Common myeloid progenitor, CD34-positive (primary cell): Measurements from ENCODE around the gene MAPK8IP2.
"Not testable (repeated sequence)": the region's sequence is repeated elsewhere in the genome, so short reads cannot be mapped to it uniquely, and the experiment has no call there.

Experiments
- CTCF ChIA-PET: fragments of 350-600 bp; sonication (Branson Sonifier 250); formaldehyde crosslinking; loops from one replicate; lab custom pipeline; 2021; ENCODE audit warnings: antibody characterized with exemption; lab: Charles Lee
- POLR2A ChIA-PET: fragments of 350-600 bp; sonication (Branson Sonifier 250); formaldehyde crosslinking; loops from one replicate; lab custom pipeline; 2021; ENCODE audit warnings: antibody characterized with exemption; lab: Charles Lee
- DNase-seq, 3 donors: peaks; one replicate each; pipeline versions ENCODE4 v3.0.0 to v3.0.0-alpha.2; 2013
- H3K27ac ChIP-seq, 2 experiments: 1 replicate in 1 of 2; 2 replicates in 1 of 2; pipeline ENCODE4 v1.7.0; 2013; ENCODE audit warnings: inconsistent platforms in 2 of 2, low read length in 2 of 2, mild to moderate bottlenecking in 2 of 2, low read depth in 1 of 2, moderate library complexity in 1 of 2; ENCODE audit not compliant: severe bottlenecking in 2 of 2, insufficient read depth in 1 of 2, poor library complexity in 1 of 2
- H3K27me3 ChIP-seq, 5 experiments: replicated peaks in 2 of 5; 1 replicate in 3 of 5; 2 replicates in 2 of 5; pipeline versions ENCODE4 v1.6.1 to v1.7.0; 2013; ENCODE audit warnings: low read length in 4 of 5, mild to moderate bottlenecking in 2 of 5, moderate library complexity in 2 of 5, inconsistent platforms in 1 of 5; ENCODE audit not compliant: insufficient read depth in 5 of 5, control insufficient read depth in 4 of 5
- H3K36me3 ChIP-seq, 4 experiments: 1 replicate in 2 of 4; 2 replicates in 2 of 4; pipeline versions ENCODE4 v1.6.1 to v1.7.0; 2013; ENCODE audit warnings: low read length in 3 of 4, control low read depth in 1 of 4, mild to moderate bottlenecking in 1 of 4; ENCODE audit not compliant: control insufficient read depth in 4 of 4, insufficient read depth in 4 of 4
- H3K4me1 ChIP-seq, 4 experiments: 1 replicate in 3 of 4; 2 replicates in 1 of 4; pipeline versions ENCODE4 v1.6.1 to v1.7.1; 2013; ENCODE audit warnings: low read length in 3 of 4, mild to moderate bottlenecking in 3 of 4, control low read depth in 1 of 4, inconsistent platforms in 1 of 4, moderate library complexity in 1 of 4; ENCODE audit not compliant: control insufficient read depth in 4 of 4, insufficient read depth in 4 of 4; ENCODE audit errors: control extremely low read depth in 1 of 4
- H3K4me3 ChIP-seq, 7 experiments: 1 replicate in 4 of 7; 2 replicates in 3 of 7; pipeline versions ENCODE4 v1.5.1 to v1.7.0; 2013; ENCODE audit warnings: mild to moderate bottlenecking in 7 of 7, low read length in 6 of 7, moderate library complexity in 6 of 7, inconsistent platforms in 2 of 7, low read depth in 2 of 7, control low read depth in 1 of 7; ENCODE audit not compliant: insufficient read depth in 4 of 7, control insufficient read depth in 1 of 7; ENCODE audit errors: extremely low read depth in 1 of 7
- H3K9me3 ChIP-seq, 5 experiments: 1 replicate in 4 of 5; 2 replicates in 1 of 5; pipeline versions ENCODE4 v1.6.1 to v1.7.1; 2013; ENCODE audit warnings: low read length in 4 of 5, mild to moderate bottlenecking in 2 of 5, inconsistent platforms in 1 of 5, low read depth in 1 of 5, moderate library complexity in 1 of 5; ENCODE audit not compliant: control insufficient read depth in 4 of 5, insufficient read depth in 2 of 5; ENCODE audit errors: control extremely low read depth in 1 of 5
- WGBS: methylation state at CpG from one replicate; pipeline ENCODE4 v1.1.5; 2013; ENCODE audit not compliant: insufficient coverage; 5-methylcytosine and 5-hydroxymethylcytosine counted together

MAPK8IP2 gene

DNA sequence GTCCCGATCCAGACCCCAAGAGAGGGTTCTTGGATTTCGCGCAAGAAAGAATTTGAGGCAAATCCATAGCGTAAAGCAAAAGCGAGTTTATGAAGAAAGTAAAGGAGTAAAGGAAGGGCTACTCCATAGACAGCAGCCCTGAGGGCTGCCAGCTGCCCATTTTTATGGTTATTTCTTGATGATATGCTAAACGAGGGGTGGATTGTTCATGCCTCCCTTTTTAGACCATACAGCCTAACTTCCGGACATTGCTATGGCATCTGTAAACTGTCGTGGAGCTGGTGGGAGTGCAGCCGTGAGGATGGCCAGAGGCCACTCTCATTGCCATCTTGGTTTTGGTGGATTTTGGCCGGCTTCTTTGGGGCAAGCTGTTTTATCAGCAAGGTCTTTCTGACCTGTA lies 52.7 kb downstream of the MAPK8IP2 start:
- H3K36me3 ChIP-seq, result no peaks in the 10 kb centered on the region
- H3K9me3 ChIP-seq, result peaks cover 0 to 5% (median 0%) of the 10 kb centered on the region in 5 experiments
- no peak for DNase-seq
- H3K4me3 ChIP-seq, result no peak overlapping the region
- H3K27me3 ChIP-seq, result no peaks in the 10 kb centered on the region
- POLR2A ChIA-PET, result no interaction called here
- 100% methylated on average over 9 of the region's 10 CpGs for WGBS
- H3K27ac ChIP-seq, result no peak overlapping the region
- peaks cover 0 to 16% (median 2%) of the 10 kb centered on the region in 4 experiments for H3K4me1 ChIP-seq
- CTCF ChIA-PET, result no interaction called here

DNA sequence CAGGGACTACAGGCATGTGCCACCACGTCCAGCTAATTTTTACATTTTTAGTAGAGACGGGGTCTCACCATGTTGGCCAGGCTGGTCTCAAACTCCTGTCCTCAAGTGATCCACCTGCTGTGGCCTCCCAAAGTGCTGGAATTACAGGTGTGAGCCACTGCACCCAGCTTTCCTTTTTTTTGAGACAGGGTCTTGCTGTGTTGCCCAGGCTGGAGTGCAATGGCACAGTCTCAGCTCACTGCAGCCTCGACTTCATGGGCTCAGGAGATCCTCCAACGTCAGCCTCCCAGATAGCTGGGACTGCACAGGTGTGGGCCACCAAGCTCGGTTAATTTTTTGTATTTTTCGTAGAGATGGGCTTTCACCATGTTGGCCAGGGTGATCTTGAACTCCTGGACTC lies 54.1 kb downstream of the MAPK8IP2 start:
- H3K27ac ChIP-seq, POLR2A ChIA-PET, H3K27me3 ChIP-seq, H3K36me3 ChIP-seq, DNase-seq, H3K9me3 ChIP-seq, H3K4me3 ChIP-seq: not testable (repeated sequence)
- 90% methylated on average over 6 of the region's 6 CpGs for WGBS
- H3K4me1 ChIP-seq, result peaks cover 0 to 16% (median 2%) of the 10 kb centered on the region in 4 experiments
- CTCF ChIA-PET, result interaction anchor here (1.0 kb wide), 1 partner anchor 15 kb away, joined by 3 read pairs; no protein-coding TSS in a partner anchor

DNA sequence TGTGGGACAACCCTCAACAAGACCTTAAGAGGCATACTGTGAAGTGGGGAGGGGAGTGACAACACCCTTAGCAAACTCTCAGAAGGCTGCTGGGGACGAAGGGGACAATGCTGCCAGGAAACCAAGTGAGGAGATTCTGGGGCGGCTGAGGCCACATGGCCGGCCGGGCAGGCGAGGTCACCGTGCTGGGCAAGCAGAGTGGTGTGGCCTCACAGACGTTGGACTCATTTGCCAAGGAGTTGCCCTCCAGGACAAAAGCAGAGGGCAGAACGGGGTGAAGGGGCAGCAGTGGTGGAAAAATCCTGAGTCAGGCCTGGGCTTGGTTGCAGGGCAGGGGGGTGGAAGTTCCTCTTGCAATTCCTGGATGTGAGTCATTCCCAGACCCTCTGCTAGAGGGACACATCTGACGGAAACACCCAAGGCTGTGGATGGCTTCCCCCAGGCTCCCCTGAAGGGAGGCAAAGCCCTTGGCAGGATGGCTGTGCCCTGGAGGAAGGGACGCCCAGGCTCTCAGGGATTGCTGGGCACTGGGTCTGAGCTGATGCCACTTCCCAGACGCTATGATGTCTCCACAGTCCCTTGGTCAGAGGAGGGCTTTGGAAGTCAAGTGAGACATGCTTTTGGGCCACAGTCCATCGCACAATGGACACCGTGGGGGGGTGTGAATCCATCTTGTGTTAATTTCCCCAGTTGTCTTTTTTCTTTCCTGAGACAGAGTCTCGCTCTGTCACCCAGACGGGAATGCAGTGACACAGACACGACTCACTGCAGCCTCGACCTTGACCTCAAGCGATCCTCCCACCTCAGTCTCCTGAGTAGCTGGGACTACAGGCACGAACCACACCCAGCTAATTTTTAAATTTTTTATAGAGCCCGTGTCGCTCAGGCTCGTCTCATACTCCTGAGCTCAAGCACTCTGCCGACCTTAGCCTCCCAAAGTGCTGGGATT lies 55.8 kb downstream of the MAPK8IP2 start:
- ChIA-PET POLR2A (interaction anchor here (0.6 kb wide), 1 partner anchor 32 kb away, joined by 3 read pairs; no protein-coding TSS in a partner anchor), CTCF (interaction anchor here (1.6 kb wide), 1 partner anchor 14 kb away, joined by 8 read pairs; no protein-coding TSS in a partner anchor)
- Histone ChIP-seq H3K27me3 (no peaks in the 10 kb centered on the region), H3K4me1 (peaks cover 0 to 16% (median 2%) of the 10 kb centered on the region in 4 experiments), H3K36me3 (no peaks in the 10 kb centered on the region), H3K4me3 (no peak overlapping the region), H3K9me3 (peaks cover 0 to 1% (median 0%) of the 10 kb centered on the region in 5 experiments), H3K27ac (no peak overlapping the region)
- DNase-seq, result peak in 1 of 3 donors; percentile 77
- WGBS, result 88% methylated on average over 18 of the region's 23 CpGs

DNA sequence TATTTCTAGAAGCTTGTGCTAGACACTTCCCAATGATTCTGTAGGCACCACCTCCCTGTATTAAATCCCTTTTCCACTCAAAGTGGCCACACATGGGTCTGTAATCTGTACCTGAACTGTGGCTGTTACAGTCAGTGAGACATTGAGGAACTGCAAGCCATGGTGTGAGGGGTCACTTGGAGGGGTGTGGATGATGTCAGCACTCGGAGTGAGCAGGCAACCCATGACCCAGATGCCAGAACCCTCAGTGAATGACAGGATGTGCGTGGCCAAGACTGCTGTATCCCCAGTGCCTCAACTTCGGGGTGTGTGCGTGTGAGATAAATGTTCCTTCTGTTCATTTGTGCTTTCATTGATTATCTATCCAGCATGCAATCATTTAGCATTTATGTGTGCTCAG lies 57.3 kb downstream of the MAPK8IP2 start:
- no CpG with 5 or more reads among the region's 4 CpGs for WGBS
- Histone ChIP-seq H3K27me3 (no peaks in the 10 kb centered on the region), H3K36me3 (no peaks in the 10 kb centered on the region), H3K4me1 (peaks cover 0 to 16% (median 2%) of the 10 kb centered on the region in 4 experiments), H3K4me3 (no peak overlapping the region), H3K27ac (no peak overlapping the region), H3K9me3 (peaks cover 0 to 1% (median 0%) of the 10 kb centered on the region in 5 experiments)
- ChIA-PET POLR2A (no interaction called here), CTCF (interaction anchor here (1.6 kb wide), 1 partner anchor 16 kb away, joined by 8 read pairs; no protein-coding TSS in a partner anchor)
- DNase-seq, result peak in 2 of 3 donors; percentile 44 to 48

DNA sequence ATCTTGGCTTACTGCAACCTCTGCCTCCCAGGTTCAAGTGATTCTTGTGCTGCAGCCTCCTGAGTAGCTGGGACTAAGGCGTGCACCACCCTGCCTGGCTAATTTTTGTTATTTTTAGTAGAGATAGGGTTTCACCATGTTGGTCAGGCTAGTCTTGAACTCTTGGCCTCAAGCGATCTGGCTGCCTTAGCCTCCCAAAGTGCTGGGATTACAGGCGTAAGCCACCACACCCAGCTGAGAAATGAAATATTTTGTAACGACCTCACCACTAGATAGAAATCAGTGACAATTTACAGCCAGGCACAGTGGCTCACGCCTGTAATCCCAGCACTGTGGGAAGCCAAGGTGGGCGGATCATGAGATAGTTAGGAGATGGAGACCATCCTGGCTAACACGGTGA lies 59.1 kb downstream of the MAPK8IP2 start:
- CTCF ChIA-PET, result interaction anchor here (0.7 kb wide), 1 partner anchor 38 kb away, joined by 3 read pairs; no protein-coding TSS in a partner anchor
- H3K27ac ChIP-seq, H3K36me3 ChIP-seq, H3K9me3 ChIP-seq, H3K4me3 ChIP-seq, DNase-seq, H3K27me3 ChIP-seq, POLR2A ChIA-PET: not testable (repeated sequence)
- H3K4me1 ChIP-seq, result peaks cover 0 to 16% (median 2%) of the 10 kb centered on the region in 4 experiments
- 96% methylated on average over 4 of the region's 7 CpGs for WGBS

DNA sequence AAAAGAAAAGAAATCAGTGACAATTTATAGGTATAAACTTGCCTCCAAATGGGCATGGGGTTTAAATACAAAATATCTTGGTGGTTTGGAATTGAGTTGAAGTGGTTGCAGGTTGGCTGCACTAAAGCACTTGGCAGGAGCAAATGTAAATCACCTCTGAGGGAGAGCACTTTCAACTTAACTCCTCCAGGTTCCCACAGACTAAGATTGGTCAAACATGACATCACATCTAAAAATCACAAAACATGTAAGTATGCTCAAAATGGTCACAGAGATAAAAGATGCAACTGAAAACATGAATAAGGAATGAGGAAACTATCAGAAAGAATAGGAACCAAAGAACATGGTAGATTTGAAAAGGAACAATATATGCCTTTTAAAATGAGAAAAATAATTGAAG lies 59.7 kb downstream of the MAPK8IP2 start:
- H3K36me3 ChIP-seq, result no peaks in the 10 kb centered on the region
- H3K27ac ChIP-seq, result no peak overlapping the region
- CTCF ChIA-PET, result interaction anchor here (1.8 kb wide), 1 partner anchor 19 kb away, joined by 6 read pairs; no protein-coding TSS in a partner anchor
- no peak overlapping the region for H3K4me3 ChIP-seq
- H3K9me3 ChIP-seq, result peaks cover 0 to 1% (median 0%) of the 10 kb centered on the region in 5 experiments
- POLR2A ChIA-PET, result no interaction called here
- no peak for DNase-seq
- no peaks in the 10 kb centered on the region for H3K27me3 ChIP-seq
- H3K4me1 ChIP-seq, result peaks cover 0 to 16% (median 2%) of the 10 kb centered on the region in 4 experiments
